Left ventricle myocardium superior (tissue), 1 donor: Measurements from ENCODE around the gene MED17. TPM values are rescaled to one million over a fixed set of nuclear protein-coding genes. Genes with fewer than 3 reads are reported as not detected.
A peak's percentile ranks its signal among the peaks of the same experiment; 100 is the strongest.

Experiments used
- ATAC-seq: fragments of 200-7000 bp; cut with Tn5 transposase; one replicate; pipeline ENCODE4 v1.9.1; 2020; ENCODE audit warnings: mild to moderate bottlenecking, moderate library complexity
- DNase-seq: peaks from one replicate; pipeline ENCODE4 v3.0.0-alpha.2; 2020
- intact Hi-C: fragments of 100-400 bp; cut with micrococcal nuclease; formaldehyde crosslinking; loops from one replicate; pipeline ENCODE4 v1.11.0; 2022
- total RNA-seq: library from RNA; stranded (reverse); fragmentation: NEBNext Ultra II Directional; extraction: Animal tissue kit (Norgen Biotek cat#: 25700); gene quantifications from one replicate; pipeline ENCODE4 v1.2.1, GENCODE V29; 2021
- donor health status: DM: no; HTN: yes; CAD: no; lungs with severe emphysema.

Gene MED17
- total RNA-seq, 1 donor from 2014 or later = 20.3 TPM

GRCh38 chr11:93796441-93797231, 12.6 kb downstream of the MED17 start:
- no peak for DNase-seq
- intact Hi-C loops = loop anchor here (10.0 kb wide), 1 partner anchor 112 kb away; no protein-coding TSS in a partner anchor
- ATAC-seq = no peak

- DNase-seq (no peak), ATAC-seq (no peak)
- intact Hi-C loops = no loop called here
Observed at GRCh38 chr11:93801366-93801765, 17.3 kb downstream of the MED17 start.

- DNase-seq (no peak), ATAC-seq (no peak)
- intact Hi-C loops = no loop called here
Observed at GRCh38 chr11:93804879-93805278, 20.8 kb downstream of the MED17 start.

GRCh38 chr11:93807980-93808379, 23.9 kb downstream of the MED17 start:
- intact Hi-C loops = no loop called here
- no peak for ATAC-seq
- no peak for DNase-seq

GRCh38 chr11:93813974-93814373, 29.9 kb downstream of the MED17 start:
- DNase-seq (no peak), ATAC-seq (no peak)
- intact Hi-C loops = no loop called here

GRCh38 chr11:93814966-93815633, 31.0 kb downstream of the MED17 start:
- ATAC-seq (no peak), DNase-seq (no peak)

GRCh38 chr11:93817426-93818348, 33.6 kb downstream of the MED17 start:
- intact Hi-C loops = no loop called here
- peak; percentile 74 for ATAC-seq

More at GRCh38 chr11:93814966-93815633, 31.0 kb downstream of the MED17 start:
- intact Hi-C loops = no loop called here

GRCh38 chr11:93819966-93820695, 36.0 kb downstream of the MED17 start:
- intact Hi-C loops = no loop called here
- DNase-seq (no peak), ATAC-seq (no peak)

More at GRCh38 chr11:93817426-93818348, 33.6 kb downstream of the MED17 start:
- DNase-seq = no peak

- no peak for ATAC-seq
- DNase-seq = no peak
- intact Hi-C loops = no loop called here
Observed at GRCh38 chr11:93820847-93821246, 36.8 kb downstream of the MED17 start.

- DNase-seq = no peak
- intact Hi-C loops = no loop called here
- ATAC-seq = no peak
Observed at GRCh38 chr11:93821617-93822016, 37.5 kb downstream of the MED17 start.

GRCh38 chr11:93822359-93822758, 38.3 kb downstream of the MED17 start:
- ATAC-seq (no peak), DNase-seq (no peak)
- intact Hi-C loops = no loop called here

GRCh38 chr11:93823210-93823609, 39.1 kb downstream of the MED17 start:
- DNase-seq (no peak), ATAC-seq (no peak)
- intact Hi-C loops = no loop called here

GRCh38 chr11:93827363-93827762, 43.3 kb downstream of the MED17 start:
- no peak for ATAC-seq
- intact Hi-C loops = no loop called here
- no peak for DNase-seq

- ATAC-seq = no peak
- no peak for DNase-seq
- intact Hi-C loops = no loop called here
Observed at GRCh38 chr11:93829598-93829997, 45.5 kb downstream of the MED17 start.

- intact Hi-C loops = no loop called here
- ATAC-seq = no peak
- no peak for DNase-seq
Observed at GRCh38 chr11:93831343-93832127, 47.5 kb downstream of the MED17 start.

- DNase-seq (no peak), ATAC-seq (no peak)
- intact Hi-C loops = no loop called here
Observed at GRCh38 chr11:93832780-93833179, 48.7 kb downstream of the MED17 start.

GRCh38 chr11:93838967-93839366, 54.9 kb downstream of the MED17 start:
- DNase-seq (no peak), ATAC-seq (no peak)
- intact Hi-C loops = no loop called here

- DNase-seq (no peak), ATAC-seq (no peak)
- intact Hi-C loops = no loop called here
Observed at GRCh38 chr11:93840180-93840579, 56.1 kb downstream of the MED17 start.
